HepG2 (cell line): Measurements from ENCODE around the gene RPL6. TPM values are rescaled to one million over a fixed set of nuclear protein-coding genes. Genes with fewer than 3 reads are reported as not detected.

Source experiments
- BCL3 ChIP-seq: sonication (generic); formaldehyde crosslinking; IDR thresholded peaks from 2 replicates; pipeline ENCODE4 v1.5.1; 2020; ENCODE audit warnings: mild to moderate bottlenecking, missing genetic modification reagents, moderate library complexity
- CSRNP1 ChIP-seq: sonication (generic); formaldehyde crosslinking; IDR thresholded peaks from 2 replicates; pipeline ENCODE4 v1.8.1; 2023; ENCODE audit warnings: mild to moderate bottlenecking, missing genetic modification reagents
- DZIP1 ChIP-seq: sonication (generic); formaldehyde crosslinking; IDR thresholded peaks from 2 replicates; pipeline ENCODE4 v1.5.0; 2020; ENCODE audit warnings: mild to moderate bottlenecking, missing genetic modification reagents
- GTF3A ChIP-seq: sonication (generic); formaldehyde crosslinking; conservative IDR thresholded peaks from 2 replicates; pipeline ENCODE4 v1.4.0; 2020; ENCODE audit warnings: mild to moderate bottlenecking, missing genetic modification reagents
- RCOR2 ChIP-seq: IDR thresholded peaks from 2 replicates; pipeline ENCODE4 v1.6.1; 2016; ENCODE audit warnings: missing biosample characterization, missing genetic modification reagents
- SETDB1 ChIP-seq: sonication (generic); formaldehyde crosslinking; IDR thresholded peaks from 2 replicates; pipeline ENCODE4 v1.5.1; 2020; ENCODE audit warnings: missing genetic modification reagents, mild to moderate bottlenecking, borderline replicate concordance
- ZBTB40 ChIP-seq, 2 experiments: fragments of 450-650 bp in 1 of 2; sonication (generic) in 1 of 2; formaldehyde crosslinking in 1 of 2; IDR thresholded peaks; 2 replicates each; pipeline versions ENCODE4 v1.6.1 to v1.8.0; 2016 to 2022; ENCODE audit warnings: antibody characterized with exemption in 1 of 2, mild to moderate bottlenecking in 1 of 2, missing genetic modification reagents in 1 of 2
- ZNF512B ChIP-seq: sonication (generic); formaldehyde crosslinking; IDR thresholded peaks from 2 replicates; pipeline ENCODE4 v1.5.1; 2020; ENCODE audit warnings: missing genetic modification reagents, mild to moderate bottlenecking, borderline replicate concordance
- polyA plus RNA-seq, 8 experiments: library from polyadenylated mRNA; depleted of rRNA in 3 of 8; stranded (reverse) in 7 of 8; unstranded in 1 of 8; fragments of >200 nt; fragmentation: Illumina TruSeq in 4 of 8; extraction: Trizol in 4 of 8; gene quantifications; 2 replicates each; pipeline versions ENCODE4 v1.2.1 to v1.2.3, GENCODE V29; 2011 to 2016; ENCODE audit warnings: low read depth in 4 of 8, missing spikeins in 1 of 8, mixed read lengths in 1 of 8; ENCODE audit not compliant: insufficient read depth in 1 of 8
- total RNA-seq, 5 experiments: library from RNA; depleted of rRNA; stranded (reverse); fragments of >200 nt; fragmentation: Illumina TruSeq; extraction: Trizol; gene quantifications; 2 replicates each; pipeline ENCODE4 v1.2.3, GENCODE V29; 2016; ENCODE audit warnings: low read depth in 1 of 5

RPL6 gene
- total and polyA plus RNA-seq, 2 of the 13 experiments (the other 11 are each of a cell fraction or from before 2014, with no cell fraction given): 1,551 to 1,719 TPM

- TF ChIP-seq DZIP1 (CRISPR knock-in tag) (no peak), ZNF512B (0 out of 2 replicates have a peak, but pooled peaks have one; percentile 13), SETDB1 (CRISPR knock-in tag) (no peak), RCOR2 (no peak), CSRNP1 (no peak), BCL3 (CRISPR knock-in tag) (no peak), ZBTB40 (IDR thresholded peaks at IDR 0.05) (no peak), ZBTB40 (CRISPR knock-in tag; IDR thresholded peaks at IDR 0.05) (no peak), GTF3A (CRISPR knock-in tag) (no peak)
These were observed 28.0 kb downstream of the RPL6 start (continued) for GRCh38 chr12:112381406-112381882.
